ENCODE measurements around the gene RAPGEF5.

Gene RAPGEF5, protein sequence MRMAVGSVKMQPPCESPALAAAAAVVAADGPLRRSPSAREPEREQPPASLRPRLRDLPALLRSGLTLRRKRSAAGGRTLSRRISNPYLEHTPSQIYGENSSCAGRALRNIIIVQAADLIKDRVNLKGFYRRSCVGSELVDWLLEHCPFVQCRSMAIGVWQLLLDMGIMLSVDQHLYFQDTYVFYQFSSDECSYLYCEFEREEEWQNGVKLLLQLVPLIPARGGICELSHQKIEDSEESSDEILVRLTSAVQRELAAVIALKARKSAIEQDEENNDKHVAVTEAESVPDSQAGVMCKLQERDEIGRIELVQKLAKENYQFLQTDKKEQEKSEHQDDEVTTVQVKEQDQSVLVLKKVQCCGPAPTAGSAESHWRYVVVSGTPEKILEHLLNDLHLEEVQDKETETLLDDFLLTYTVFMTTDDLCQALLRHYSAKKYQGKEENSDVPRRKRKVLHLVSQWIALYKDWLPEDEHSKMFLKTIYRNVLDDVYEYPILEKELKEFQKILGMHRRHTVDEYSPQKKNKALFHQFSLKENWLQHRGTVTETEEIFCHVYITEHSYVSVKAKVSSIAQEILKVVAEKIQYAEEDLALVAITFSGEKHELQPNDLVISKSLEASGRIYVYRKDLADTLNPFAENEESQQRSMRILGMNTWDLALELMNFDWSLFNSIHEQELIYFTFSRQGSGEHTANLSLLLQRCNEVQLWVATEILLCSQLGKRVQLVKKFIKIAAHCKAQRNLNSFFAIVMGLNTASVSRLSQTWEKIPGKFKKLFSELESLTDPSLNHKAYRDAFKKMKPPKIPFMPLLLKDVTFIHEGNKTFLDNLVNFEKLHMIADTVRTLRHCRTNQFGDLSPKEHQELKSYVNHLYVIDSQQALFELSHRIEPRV

DNA sequence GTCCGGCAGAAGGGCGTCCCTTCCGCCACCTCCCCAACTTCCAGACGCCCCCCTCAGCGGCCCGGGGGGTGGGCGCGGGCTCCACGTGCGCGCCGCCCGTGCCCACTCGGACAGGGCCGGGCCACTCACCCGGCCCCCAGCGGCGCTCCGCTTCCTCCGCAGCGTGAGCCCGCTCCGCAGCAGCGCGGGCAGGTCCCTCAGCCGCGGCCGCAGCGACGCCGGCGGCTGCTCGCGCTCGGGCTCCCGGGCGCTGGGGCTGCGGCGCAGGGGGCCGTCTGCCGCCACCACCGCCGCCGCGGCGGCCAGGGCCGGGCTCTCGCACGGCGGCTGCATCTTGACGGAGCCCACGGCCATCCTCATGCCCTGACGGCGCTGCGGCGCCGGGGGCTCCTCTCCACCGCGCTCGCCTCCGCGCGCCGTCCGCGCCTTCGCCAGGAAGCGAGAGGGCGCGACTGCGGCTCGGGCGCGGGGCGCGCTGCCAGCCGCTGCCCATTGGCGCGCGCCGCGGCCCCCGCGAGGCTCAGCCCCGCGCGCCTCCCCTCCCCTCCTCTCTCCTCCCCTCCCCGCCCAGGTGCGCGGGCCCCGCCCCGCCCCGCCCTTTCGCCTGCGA lies at the start of gene RAPGEF5:
Gene RAPGEF5, minus strand, starts transcription at position 454 of the 610 bp plus-strand sequence. Its CDS starts 94 bp downstream, at position 360.
- no peak for DNase-seq

DNA sequence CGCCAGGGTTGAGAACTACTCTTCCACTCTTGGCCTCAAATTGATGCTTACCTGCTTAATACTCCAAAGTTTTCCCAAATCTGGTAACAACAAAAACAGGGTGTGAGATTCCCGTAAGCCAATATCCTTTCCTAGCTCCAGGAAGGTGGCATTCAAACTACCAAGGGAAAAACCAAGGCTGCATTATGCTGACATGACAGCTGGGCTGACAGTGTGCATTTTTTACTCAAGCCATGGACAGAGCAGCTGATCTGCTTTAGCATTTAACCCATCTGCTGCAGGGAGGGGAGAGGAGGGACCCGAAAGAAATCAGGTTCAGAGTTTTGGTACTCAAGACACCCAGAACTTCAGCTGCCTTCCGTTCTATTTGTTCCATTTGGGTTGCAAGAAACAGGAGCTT lies 49.8 kb upstream of the RAPGEF5 start:
- DNase-seq = no peak

DNA sequence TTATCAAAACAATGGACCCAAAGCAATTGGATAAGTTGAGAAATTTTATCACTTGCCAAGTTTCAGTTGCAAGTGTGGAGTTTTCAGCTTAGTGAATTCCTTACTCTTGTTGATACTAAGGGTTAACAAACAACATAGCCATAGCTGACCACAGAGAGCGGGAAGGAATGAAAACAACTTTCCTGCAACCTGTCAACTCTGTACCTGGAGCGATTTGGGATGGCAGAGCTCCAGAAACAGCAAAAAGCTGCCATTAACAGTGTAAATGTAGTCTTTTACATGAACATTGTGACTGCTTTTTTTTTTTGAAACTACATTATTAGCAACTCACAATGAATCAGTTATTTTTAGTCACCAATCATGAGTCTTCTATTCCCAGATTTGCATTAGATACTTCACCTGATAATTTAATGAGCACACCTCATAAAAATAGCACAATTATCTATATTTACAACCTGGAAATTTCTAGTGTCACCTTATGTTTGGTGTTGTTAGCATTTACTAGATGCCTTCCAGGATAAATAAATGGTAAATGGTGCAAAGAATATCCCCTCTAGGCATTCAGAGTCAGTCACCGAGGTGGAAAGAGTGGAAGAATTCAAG lies 47.6 kb upstream of the RAPGEF5 start:
- DNase-seq = no peak

DNA sequence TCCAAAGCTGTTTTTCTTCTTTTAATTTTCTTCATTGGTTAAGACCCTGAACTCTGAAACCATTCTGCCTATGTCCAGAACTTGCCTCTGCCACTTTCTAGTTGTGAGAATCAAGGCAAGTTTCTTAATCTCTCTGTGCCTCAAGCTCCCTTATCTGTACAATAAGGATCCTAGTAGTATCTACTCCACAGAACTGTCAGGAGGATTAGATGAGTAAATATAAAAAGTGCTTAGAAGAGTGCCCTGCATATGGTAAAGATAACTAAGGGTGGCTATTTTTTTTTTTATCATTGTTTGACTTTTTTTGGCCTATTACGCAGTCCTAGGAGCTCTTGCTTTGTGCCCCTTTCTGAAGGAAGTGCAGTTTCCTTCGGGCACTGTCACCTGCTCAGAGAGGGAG lies 46.4 kb upstream of the RAPGEF5 start:
- DNase-seq = no peak

DNA sequence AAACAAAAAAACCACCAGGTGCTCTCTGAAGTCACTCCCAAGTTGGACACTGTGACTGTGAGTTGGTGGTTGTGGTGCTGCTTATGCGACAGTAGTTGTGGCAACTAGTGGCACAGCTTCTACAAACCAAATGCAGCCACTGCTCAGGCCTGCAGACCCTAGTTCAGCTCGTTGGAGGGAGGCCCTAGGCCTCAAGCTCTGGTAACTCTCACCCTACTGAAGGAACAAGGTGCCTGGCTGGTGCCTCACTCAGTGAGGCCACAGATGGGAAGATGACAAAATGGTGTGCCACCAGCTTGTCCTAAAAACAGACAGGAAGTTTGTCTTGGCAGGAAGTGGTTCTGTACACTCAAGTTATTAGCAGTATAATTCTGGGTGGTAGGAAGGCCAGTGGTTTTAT lies 45.3 kb upstream of the RAPGEF5 start:
- DNase-seq = no peak

DNA sequence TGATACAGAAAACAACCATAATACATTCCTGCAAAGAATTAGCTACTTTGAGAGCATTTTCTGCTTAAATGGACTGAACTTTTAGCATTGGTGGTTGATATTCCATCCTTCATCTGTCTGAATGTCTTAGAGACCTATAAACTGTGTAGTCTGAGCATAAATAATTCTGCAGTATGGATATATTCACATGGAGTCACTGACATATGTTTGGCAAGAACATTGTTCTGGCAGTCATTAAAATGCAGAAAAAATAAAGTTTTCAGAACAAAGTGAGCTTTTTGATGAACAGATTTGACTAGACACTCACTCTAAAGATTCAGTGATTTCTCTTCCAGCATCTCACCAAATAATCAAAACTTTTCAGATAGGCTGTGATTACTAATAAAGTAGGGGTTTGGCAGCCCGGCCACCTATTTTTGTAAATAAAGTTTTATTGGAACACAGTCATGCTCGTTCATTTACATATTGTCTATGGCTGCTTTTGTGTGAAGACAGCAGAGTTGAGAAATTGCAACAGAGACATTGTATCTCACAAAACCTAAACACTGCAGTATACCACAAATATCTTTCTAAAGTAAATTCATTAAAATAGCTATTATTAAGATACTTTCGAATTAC lies 44.1 kb upstream of the RAPGEF5 start:
- no peak for DNase-seq

DNA sequence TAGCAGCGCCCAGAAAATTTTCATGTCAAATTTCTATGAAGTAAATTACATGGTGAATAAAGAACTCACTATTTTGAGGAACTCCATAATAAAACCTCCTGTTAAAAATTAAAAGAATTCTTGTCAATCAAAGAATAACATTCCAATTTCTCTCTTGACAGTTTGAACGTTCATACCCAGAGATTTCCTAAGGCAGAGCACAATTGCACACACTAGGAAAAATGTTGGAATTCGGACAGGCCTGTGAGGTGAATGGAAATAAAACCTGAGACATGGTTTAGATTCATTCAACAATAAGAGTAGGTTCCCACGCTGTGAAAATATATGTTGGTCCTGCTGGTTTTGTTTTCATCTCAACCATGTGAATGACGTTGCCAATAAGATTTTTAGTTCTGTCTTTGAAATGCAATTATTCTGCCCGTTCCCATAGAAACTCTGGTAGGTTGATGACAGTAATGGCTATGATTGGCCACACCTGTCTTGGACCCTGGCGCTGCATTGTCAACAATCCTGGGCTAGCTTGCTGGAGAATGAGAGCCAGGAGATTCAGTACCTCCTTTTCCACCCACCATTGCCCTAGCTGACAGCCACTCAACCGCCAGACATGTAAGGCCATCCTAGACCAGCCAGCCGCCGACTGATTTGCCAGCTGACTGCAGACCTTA lies 43.3 kb upstream of the RAPGEF5 start:
- no peak for DNase-seq

DNA sequence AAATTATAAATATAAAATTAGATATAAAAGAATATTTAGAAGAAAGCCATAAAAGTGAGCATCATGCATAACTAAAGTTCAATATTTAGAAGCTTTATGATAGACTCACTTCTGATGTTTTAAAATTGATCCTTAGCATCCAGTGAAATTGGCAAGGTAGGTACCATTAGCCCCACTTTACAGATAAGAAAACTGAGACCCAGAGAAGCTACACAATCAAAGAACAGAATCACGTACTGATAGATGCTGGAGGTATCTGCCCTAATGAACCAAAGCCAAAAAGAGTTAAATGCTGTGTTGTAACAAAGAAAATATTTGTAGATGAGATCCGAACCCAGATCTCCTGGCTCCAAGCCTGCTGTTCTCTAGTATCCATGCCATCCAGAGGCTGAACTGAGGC lies 42.6 kb upstream of the RAPGEF5 start:
- no peak for DNase-seq

DNA sequence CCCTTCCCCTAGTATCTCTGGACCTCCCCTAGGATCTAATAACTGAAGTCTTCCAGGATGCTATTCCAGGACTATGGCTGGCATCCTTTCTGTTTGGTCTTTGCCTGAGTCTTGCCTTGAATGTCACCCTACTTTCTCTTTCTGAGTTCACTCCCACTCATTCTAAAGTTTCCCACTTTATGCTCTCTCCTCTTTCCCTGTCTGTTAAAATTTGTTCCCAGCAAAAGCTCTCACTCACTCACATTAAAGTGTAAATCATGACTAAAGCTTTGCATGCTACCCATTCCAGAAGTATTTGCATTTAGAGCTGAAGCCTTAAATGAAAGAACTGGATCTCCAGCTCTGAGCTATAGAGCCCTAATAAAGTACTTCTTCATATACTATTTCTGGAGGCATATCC lies 42.1 kb upstream of the RAPGEF5 start:
- DNase-seq = no peak

DNA sequence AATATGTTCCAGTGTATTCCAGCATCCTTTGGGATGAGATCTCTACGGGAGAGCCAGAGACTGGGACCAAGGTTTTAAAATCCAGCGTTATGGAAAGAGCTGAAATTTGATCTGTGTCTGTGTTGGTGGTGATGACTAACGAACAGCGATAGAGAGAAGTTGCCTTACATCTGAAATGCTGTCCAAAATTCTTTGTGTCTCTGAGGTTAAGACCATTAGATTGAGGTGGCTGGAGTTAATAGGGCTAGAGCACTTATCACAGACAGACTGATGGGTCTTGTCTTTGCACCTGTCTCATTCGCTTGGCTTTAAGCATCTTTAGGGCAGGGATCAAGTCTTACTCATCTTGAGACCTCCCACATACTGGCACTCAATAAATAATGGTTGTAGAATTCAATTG lies 41.0 kb upstream of the RAPGEF5 start:
- DNase-seq = no peak

DNA sequence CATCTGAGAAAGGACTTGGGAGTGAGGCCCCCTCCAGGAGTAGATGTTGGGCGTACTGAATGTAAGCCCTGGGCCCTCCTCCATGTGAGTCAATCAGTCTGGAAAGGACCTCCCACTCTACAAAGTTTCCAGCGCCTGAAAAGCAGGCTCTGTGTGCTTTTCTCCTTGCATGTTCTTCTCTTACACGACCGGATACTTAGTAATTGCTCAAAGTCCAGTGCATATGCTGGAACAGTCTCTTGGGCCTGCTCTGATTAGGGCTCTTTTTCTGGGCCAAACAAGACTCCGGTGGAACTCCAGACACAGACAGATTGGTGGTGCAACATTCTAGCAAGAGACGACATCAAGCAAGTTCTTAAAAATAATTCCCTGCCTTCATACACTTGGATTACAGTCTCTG lies 38.3 kb upstream of the RAPGEF5 start:
- DNase-seq = no peak

DNA sequence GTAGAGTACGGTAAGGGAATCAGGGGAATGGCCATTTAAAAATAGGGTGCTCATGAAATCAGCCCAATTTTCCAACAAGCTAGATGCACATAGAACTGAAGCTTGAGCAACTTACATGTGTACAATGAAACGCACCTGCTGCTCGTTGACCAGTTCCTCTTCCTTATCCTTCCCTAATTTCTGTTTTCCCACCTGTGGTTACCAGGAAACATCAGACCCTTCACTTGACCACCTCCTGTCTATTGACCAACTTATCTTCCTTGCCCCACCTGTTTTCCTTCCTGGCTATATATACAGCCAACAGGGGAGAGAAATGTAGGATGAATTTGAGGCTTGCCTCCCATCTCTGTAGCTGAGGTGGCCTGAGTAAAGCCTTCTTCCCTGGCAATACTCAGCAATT lies 37.8 kb upstream of the RAPGEF5 start:
- no peak for DNase-seq

DNA sequence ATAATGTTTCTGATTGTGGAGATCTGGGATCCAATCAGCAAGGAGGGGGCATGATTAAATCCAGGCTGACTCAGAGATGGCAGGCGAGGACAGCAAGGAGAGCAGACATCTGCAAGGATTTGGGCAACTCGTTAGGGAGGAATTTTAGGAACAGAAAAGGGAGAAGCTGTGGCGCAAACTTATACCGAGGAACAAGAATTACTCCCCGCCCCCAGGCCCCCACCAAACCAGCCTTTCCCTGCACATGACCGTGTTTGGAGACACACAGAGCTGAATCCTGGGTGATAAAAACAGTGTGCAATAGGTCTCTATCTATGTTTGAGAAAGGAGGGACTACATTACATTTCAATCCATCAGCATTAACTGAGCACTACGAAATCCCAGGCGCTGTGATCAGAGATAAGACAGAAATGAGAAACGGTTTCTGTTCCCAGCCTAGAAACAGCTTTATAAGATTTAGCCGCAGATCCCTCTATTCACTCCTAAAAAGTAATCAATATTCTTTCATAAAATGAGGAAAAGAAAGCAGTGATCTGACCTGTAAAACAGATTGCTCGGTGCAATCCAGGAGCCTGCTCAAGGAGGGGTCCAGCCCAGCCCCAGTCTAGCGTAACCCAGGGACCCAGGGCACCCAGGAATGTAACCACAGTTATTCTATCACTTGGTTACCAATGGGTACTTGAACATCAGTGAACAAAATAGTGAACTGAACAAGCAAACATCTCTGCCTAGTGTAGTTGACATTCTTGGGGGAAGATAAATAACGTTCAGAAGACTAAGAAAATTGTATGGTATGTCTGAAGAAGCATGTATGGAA lies 37.2 kb upstream of the RAPGEF5 start:
- no peak for DNase-seq

DNA sequence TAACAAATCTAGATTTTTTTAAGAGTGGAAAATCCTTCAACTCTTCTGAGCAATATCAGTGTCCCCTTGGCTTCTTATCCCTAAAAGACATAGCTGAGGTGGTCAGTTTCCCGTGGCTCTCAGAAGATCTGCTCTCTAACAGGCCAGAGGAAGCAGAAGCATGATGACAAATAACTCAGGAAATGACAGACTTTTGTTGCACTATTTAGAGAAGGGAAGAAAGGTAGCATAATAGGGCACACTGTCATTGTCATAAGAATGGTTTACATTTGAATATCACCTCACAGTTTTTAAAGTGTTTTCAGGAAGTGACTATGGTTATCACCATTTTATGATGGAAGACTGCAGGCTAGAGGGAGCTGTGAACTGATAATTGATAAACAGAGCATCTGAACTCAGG lies 33.6 kb upstream of the RAPGEF5 start:
- no peak for DNase-seq

DNA sequence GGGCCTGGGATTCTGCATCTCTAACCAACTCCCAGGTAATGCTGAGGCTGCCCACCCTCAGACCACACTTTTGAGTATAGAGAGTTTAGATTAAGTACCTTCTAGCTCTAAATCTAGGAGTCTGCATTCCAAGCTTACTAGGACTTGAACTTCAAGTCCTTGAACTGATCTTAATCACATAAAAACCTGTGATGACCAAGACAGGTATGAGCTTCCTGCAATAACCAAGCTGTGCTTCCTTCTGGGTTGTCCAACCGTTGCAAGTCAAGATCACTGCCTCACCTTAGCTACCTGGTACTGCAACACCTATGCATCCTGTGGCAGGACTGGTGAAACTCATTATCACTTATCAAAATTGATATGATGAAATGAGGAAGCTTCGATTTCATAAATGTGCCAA lies 32.9 kb upstream of the RAPGEF5 start:
- no peak for DNase-seq

DNA sequence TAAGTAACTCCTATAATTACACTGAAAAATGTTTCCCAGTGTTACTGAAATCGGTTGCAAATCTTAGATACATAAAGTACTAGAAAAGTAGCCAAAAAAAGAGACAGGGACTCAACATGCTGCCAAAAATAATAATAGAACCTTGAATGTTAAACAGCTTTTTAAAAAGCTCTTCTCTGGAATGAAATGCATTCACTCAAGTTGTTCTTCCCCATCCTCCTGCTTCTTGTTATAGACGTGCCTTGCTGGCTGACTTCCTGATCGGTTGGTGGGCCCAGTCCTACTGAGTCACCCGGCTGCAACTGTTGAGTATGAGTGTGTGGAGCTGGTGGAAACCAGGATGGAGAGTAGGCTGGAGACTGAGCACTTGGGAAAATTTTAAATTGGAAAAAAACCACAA lies 30.6 kb upstream of the RAPGEF5 start:
- no peak for DNase-seq

DNA sequence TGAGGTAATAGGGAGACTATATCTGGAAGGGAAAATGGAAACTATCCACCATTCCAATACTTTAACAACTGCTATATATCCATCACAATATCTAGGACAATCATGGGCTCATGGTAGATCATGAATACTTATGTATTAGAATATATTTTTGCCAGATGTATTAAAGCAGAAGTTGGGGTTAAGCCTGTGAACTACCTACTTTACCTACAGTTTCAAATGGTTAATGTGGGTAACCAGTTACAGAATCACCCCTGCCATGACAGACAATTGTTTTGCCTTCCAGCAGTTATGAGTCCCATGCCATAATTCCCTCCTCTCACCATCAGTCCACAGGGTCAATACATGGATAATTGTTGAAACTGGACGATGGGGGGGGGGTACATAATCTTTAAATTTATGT lies 29.9 kb upstream of the RAPGEF5 start:
- no peak for DNase-seq

DNA sequence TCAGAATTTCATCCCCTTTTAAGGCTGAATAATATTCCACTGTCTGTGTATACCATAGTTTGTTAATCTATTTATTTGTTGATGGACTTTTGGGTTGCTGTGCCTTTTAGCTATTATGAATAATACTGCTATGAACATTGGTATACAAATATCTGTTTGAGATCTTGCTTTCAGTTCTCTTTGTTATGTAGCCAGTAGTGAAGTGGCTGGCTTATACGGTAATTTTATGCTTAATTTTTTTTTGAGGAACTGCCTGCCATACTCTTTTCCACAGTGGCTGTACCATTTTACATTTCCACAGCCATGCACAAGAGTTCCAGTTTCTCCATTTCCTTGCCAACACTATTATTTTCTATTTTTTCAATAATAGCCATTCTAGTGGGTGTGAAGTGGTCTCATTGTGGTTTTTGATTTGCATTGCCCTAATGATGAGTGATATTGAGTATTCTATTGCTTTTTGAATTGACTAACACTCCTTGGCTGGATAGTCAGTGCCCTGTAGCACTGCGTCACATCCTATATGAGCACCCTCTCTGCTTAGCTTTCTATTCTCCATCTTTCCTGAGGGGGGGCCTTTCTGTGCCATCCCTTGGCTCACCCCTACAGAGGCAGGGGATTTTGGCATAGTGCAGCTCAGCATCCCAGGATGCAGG lies 29.4 kb upstream of the RAPGEF5 start:
- no peak for DNase-seq

DNA sequence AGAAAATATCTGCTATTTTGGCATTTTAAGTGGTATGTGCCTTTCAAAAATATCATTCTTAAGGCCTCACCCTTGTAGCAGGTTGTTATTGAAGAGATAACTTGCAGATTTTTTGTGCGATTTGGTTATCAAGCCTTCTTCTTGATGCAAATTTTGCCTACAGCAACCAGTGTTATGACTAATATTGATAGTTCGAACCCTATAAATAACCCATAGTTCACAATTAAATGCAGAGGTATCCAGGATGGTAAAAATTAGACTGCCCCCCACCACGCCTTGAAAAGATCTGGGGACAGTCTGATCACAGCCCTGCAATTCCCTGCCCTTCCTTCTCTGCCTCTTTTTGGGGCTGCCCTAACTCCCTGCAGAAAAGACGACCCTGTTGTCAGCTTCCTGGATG lies 28.4 kb upstream of the RAPGEF5 start:
- DNase-seq = no peak

DNA sequence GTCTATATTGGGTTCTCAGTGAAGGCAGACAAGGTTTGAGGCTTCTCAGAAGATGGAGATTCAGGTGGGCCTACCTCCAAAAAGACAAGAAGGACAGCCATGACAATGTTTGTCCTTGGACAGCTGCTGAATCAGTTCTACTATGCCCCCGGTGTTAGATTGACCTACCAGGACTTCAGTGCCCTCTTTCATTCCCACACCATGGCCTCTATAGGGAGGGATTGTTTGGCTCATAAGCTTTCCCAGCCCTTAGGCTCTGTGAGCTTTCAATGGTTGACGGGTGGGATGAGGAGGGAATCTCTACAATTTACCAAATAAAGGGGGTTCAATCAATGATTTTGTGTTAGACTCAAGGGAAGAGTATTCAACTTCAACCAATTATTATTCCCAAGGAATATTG lies 23.4 kb upstream of the RAPGEF5 start:
- no peak for DNase-seq

All from activated CD4-positive, alpha-beta T cell treated with anti-CD3 and anti-CD28 coated beads for 1 hour (primary cell).